CD4-positive, alpha-beta T cell treated with Interleukin-17A for 1 hour (primary cell): ENCODE measurements around the gene RMDN2.
"Not testable (repeated sequence)": the region's sequence is repeated elsewhere in the genome, so short reads cannot be mapped to it uniquely, and the experiment has no call there.

Experiments
- DNase-seq: peaks from one replicate; pipeline ENCODE4 v3.0.0-alpha.2; 2020

RMDN2 gene

DNA sequence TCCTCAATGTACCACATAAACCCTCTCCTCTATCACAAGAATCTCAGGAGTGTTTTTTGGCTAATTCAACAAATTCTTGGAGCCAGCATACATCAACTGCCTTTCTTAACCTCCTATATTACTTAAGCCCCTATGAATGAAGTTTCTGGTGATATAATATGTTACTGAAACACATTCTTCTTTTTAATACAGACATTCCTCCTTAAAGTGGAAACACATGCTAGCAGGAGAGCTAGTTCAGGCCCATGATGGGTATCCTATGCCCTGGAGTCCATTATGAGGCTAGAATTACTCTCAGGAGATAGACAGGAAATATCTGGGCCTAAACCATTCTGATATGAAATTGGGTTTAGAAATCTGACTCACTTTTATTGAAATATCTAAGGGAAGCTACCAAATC, 26.6 kb upstream of the RMDN2 start:
- no peak for DNase-seq

DNA sequence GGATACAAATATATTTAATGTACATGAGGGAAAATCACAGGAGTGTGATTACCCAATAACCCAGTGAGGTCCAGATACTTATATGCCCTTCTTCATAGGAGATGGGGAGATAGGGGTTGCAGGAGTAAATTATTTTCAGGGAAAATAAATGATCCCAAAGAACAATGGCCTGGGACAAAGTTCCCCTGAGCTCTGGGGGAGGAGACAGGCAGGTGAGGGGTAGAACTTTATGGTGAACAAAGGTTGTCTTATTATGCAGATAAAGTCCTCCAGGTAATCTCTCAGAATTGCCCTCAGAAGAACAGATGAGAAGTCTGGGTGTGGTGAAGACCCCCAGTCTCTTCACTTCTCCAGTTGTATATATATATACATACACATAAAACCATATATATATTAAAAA, 22.1 kb upstream of the RMDN2 start:
- DNase-seq = no peak

DNA sequence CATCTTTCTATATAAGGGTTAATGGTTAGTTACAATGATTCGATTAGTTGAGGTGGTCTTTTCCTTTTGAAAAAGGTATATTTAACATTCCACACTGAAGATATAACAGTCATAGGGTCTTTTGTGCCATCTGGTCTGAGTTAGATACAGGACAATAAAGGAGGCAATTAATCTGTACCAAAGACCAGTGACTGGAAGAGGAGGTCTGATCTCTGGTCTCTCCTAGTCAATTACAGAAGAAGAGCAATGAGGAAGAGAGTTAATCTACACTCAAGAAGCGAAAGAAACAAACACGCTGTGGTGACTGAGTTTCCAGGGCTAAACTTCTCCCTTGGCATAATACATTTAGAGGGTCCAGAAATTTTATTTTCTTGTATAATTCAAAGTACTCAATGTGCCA, 20.7 kb upstream of the RMDN2 start:
- DNase-seq = no peak

DNA sequence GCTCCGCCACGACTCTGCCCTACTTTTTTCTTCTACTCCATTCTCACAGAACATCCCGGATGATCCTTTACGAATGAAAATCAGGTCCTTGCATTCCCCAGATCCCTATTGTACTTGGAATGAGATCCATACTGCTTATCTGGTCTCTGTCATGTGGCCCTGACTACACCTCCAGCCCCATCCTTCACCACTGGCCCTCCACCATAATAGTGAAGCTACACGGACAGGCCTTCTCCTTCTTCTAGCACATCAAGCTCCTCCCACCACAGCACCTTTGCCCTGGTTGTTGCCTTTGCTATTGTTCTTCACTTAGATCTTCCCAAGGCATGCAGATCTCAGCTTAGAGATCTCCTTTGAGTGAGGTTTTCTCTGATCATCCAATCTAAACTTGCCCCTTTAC, 20.1 kb upstream of the RMDN2 start:
- no peak for DNase-seq

DNA sequence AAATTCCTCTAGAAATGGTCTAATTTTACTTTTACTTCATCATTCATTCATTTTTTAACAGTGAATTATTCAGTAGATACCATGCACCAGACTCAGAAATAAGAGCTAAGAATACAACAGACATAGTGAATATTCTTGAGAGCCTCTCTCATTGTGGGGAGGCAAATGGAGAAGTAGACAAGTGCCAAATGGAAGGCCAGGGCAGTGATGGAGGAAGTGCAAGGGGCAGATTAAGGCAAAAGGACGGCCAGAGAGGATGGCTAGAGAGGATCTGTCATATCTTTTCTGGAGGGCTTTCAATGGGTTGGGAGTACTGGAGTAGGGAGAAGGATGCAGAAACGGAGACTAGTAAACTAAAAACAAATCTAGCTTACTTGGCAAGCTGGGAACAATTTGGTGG, 19.0 kb upstream of the RMDN2 start:
- DNase-seq = no peak

DNA sequence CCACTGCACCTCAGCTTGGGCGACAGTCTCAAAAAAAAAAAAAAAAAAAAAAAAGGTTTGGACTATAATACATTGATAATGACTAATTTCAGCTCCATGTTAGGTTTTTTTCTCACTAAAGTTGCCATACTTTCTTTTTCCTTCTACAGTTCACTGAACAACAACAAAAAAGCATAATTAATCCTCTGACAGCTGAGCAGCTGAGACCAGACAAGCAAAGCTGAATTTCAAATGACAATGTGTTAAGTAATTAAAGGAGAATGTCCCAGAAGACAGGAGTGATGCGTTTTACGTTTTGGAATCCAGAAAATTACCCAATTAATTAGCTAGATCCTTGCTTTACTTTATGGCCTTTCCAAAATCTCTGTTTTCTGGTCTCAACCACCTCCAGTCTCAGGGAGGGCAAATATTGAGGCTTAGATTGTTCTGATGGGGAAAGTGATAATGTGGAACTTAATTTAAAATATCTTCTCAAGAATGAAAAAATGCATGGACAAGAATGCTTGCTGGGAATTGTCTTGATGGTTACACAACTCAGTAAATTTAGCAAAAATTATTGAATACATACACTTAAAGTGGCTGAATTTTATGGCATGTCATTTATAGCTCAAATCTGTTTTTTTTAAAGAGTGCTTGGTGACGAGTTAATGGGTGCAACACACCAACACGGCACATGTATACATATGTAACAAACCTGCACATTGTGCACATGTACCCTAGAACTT, 17.4 kb upstream of the RMDN2 start:
- no peak for DNase-seq

DNA sequence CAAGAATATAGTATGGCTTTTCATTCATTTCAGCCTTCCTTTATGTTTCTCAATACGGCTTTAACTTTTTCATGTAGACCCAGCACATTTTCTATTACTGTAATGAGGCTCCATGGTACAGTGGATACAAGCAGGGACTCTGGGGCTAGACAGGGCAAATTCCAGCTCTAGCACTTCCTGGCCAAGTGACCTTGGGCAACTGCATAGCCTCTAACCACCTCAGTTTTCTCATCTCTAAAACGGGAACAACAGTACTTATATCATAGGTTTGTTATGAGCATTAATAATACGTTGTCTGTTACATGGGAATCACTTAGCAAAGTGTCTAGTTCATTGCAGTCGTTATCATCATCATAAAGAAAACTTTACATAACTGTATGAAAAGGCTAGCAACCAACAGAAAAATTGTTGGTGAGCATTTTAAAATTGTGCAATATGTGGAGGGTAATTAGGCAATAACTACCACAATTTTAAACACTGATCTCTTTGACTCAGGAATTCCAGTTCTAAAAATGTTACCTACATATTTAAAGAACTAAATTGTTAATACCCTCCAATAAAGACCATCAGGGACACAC, 13.7 kb upstream of the RMDN2 start:
- DNase-seq = no peak

DNA sequence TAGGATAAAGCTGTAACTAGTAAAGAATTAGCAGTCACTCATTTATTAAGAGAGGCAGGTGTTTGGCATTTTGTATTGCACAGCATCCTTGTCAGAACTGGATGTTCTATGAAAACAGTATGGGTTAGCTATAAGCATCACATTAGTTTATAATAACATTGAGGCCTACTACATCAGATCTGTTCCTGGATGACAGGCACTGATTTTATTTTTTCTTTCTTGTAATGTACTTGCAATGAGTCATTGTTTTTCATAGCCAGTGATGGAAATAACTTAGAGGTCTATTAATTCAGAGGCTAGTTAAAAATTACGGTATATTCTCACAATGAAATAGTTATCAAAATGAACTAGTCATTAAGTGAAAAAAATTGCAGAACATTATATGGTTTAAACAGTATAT, 13.0 kb upstream of the RMDN2 start:
- no peak for DNase-seq

DNA sequence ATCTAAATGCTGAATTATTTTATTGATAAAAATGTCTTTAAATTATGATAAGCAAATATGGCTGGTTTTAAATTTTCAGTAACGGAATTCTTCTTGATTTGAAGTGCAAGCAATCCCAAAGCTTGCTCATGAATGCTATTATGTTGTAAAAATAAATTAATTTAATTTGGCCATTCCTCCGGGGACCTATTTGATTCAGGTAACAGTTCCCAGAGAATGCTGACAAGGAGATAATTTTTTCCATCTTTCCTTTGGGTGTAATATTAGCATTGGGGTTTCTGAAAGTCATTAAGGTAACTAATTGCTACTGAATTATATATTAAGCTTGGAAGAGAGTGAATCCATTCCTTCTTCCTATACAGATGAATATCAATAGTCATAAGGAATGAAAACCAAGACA, 12.5 kb upstream of the RMDN2 start:
- DNase-seq = no peak

DNA sequence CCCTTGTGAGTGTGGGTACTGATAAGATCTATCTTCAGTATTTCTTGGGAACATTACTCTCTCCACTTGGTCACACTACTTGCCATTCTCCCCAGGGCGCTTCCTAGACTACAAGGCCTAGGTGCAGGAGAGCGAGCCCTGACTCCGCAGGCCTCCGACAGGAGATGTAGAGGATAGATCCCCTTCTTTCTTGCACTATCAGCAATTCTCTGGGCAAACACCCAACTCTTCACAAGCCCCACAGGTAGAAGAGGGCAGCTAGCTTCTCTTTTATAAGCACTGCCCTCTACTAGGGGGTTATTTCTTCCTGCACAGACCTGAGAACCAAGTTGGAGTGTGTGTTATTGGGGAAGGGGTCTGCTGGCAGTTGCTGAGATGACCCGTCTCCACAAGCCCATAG, 10.7 kb upstream of the RMDN2 start:
- no peak for DNase-seq

DNA sequence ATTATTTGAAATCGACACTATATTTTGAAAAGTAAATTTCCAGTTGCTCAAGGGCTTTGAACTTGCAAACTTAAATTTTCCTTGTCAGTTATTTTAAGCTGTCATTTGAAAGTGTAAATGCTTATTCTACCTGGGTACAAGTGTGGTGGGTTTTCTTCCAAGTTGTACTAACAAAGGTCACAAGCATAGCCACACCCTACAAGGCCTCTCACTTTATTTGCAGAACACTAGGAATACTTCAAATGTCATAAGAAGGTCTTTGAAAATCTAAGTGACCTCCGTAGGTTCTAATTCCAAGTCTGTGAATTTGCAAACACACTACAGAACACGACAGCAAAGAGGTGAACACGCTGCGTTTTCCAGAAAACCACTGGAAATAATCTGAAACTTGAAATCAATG, 9.3 kb upstream of the RMDN2 start:
- DNase-seq = no peak

DNA sequence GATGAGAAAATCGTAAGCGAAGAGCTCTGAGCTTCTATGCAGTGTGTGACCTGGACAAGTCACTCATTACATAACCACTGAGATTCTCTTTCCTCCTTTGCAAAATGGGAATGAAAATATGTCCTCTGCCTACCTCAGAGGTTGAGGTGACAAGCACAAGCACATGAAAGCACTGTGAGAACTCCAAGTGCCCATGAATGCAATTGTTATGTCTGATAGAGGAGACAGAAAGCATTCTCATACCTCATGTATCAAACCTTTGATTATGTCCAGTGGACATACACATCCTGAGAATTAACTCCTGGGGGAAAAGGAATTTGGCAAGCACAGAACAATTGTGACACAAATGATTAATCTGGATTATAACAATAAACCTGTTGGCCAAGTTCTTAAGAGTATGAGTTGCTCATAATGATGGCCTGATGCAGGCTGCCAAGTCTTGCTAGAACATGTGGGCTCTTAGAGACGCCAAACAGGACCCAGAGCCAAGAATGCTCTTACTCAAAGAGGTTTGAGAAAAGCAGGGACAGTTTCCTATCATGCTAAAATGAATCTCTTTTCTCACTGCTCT, 8.5 kb upstream of the RMDN2 start:
- DNase-seq = no peak

DNA sequence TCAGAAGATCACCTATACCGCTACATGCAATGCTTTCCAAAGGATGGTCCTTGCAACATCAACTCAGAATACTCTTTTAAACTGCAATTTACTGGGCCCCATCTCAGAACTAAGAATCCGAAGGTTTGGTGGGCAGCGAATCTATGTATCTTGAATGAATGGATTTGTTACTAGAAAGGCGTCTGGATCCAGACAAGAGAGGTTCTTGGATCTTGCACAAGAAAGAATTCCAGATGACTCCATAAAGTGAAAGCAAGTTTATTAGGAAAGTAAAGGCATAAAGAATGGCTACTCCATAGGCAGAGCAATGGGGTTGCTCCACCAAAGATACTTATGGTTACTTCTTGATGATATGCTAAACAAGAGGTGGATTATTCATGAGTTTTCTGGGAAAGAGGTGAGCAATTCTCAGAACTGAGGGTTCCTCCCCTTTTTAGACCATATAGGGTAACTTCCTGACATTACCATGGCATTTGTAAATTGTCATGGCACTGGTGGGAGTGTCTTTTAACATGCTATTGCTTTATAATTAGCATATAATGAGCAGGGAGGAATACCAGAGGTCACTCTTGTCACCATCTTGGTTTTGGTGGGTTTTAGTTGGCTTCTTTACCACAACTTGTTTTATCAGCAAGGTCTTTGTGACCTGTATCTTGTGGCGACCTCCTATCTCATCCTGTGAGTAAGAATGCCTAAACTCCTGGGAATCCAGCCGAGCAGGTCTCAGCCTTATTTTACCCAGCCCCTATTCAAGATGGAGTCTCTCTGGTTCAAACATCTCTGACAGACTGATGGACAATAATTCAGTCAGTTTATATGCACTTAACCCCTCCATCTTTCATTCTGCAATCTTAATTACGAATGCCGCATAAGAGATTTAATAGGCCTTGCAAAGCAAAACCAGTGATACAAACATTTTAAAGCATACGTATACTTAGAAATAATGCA, 7.5 kb upstream of the RMDN2 start:
- no peak for DNase-seq

DNA sequence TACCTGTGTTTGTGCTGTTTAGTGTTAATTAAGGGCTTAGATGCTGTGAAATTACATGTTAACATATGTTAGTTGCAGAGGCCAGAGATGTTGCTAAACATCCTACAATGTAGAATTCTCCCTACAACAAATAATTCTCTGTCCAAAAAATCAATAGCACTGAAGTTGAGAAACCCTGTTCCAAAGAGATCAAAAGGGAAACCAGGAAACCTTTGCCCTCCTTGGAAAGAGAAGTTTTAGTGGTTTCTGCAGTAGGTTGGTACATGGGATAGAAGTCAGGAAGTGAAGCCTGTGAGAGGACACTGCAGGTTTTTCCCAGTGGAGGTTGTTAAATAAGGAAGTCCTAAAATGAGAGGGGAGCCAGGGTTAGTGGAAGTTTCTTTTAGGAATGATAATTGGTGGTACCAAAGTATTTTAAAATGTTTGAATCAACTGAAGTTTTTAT, 6.3 kb upstream of the RMDN2 start:
- no peak for DNase-seq

DNA sequence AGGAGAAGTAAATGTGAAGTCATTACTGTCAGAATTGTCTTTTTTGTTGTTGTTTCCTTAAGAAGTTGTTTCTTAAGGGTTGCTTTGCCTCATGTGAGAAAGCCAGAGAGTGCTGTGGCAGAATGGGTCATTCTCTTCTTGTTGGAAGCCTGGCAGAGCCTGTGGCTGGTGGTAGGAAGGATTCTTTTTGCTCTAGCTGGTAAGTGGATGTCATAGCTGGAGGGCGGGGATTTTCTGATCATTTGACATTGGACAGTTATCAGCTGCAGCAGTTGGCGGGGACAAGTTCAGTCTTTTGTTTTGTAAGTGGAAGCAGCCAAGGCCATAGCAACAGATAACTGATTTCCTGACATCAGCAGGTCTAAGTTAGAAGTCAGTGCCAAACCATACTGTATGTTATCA, 5.5 kb upstream of the RMDN2 start:
- DNase-seq = no peak

DNA sequence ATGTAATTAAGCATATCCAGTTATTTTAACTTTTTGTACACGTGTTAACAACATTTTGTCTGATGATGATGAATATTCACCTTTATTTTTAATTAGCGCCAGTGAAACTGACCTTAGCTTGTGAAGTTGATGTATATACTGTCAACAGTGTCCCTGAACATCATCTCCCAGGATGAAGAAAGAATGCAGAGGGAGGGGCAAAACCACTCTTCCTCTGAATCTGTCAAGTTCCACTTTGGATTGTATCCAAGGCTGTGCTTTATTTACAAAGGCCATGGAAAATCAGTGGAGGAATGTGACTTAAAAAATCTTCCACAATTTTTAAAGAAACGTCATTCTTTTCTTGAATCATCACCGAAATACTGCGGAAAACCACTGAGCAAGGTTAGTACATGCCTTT, 4.5 kb upstream of the RMDN2 start:
- no peak for DNase-seq

DNA sequence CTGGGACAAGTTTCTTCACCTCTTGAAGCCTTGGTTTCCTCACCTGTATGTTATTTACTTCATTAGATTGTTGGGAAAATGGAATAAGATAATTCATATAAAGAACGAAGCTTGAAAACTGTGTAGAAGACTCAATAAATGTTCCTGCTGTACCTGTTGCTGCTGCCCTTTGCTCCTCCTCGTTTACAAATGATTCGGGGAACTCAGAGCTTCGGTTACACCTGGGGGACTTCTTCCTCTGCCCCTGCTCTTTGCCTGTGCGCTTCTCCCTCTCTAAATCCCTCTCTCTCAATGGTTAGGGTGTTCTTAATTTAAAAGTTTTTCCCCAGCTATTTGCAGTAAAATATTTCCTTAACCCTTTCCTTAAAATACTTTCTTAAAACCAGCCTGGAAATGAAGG, 3.3 kb upstream of the RMDN2 start:
- no peak for DNase-seq

DNA sequence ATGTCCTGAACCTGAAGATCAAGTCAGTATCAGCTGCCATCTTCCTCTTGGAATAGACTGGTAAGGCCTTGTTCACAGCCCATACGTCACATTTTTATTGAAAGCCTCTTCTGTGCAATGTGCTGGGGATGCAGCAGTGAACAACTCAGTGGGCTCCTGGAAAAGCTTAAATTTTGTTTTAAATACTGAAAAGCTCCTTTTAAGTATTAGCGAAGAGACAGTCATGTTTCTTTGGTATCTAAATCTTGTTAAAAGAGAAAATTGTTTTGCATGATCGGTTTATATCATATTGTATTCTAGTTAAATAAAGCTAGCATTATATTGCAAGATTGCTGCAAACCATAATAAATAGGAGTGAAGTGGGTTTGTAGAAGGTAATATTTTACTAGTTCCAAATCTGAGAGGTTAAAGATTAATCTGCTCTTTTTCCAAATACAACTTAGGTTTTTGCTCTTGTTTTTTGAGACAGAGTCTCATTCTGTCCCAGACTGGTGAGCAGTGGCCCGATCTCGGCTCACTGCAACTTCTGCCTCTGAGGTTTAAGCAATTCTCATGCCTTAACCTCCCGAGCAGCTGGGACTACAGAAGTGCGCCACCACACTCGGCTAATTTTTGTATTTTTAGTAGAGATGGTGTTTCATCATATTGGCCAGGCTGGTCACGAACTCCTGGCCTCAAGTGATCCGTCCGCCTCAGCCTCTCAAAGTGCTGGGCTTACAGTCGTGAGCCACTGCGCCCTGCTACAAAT, 1.6 kb upstream of the RMDN2 start:
- no peak for DNase-seq

DNA sequence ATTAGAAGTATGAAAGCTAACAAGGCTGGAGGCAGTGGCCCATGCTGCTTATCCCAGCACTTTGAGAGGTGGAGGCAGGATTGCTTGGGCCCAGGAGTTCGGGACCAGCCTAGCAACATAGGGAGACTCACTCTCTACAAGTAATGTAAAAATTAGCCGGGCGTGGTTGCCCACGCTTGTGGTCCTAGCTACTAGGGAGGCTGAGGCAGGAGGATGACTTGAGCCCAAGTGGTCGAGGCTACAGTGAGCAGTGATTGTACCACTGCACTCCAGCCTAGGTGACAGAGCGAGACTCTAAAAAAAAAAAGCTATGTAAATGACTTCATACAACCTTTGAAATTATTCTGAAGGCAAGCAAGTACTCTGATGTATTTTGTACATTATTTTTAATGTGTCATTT, 1.5 kb downstream of the RMDN2 start:
- no peak for DNase-seq

DNA sequence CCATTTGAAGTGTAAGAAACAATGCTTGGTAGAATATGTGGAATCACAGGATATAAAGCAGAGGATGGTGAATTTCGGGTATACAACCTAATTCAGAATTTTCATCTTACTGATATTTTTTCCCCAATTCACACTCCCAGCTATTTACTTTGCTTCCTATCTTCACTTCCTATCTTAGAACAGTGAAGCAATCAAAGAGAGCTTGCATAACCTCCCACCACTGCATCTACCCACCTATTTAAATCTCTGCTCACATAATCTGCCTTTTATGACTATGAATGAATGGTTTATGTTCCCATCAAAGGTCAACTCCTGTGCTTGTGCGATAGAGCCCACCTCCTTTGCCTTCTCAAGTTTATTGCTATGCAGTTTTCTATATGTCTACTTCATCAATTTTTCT, 3.3 kb downstream of the RMDN2 start:
- no peak for DNase-seq

DNA sequence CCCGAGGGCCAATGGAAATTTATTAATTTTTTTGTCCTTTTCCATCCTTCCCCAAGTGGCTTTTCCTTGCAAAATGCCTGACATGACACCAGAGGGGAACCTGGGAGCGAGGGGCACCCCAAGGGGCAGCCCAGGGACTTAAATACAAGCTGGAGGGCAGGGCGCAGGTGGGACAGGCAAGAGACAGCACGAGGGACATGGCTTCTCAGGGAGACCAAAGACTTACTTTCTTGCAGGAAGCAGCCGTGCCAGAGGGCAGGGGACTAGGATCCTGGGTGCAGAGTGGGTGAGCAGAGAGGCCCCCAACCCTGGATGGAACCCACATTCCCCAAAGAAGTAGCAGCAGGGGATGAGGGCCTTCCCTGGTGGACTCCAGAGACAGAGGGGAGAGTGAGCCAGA, 5.3 kb downstream of the RMDN2 start:
- DNase-seq = not testable (repeated sequence)

DNA sequence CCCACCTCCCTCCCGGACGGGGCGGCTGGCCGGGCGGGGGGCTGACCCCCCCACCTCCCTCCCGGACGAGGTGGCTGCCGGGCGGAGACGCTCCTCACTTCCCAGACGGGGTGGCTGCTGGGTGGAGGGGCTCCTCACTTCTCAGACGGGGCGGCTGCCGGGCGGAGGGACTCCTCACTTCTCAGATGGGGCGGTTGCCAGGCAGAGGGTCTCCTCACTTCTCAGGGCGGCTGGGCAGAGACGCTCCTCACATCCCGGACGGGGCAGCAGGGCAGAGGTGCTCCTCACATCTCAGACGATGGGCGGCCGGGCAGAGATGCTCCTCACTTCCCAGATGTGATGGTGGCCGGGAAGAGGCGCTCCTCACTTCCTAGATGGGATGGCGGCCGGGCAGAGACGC, 7.8 kb downstream of the RMDN2 start:
- DNase-seq = not testable (repeated sequence)
